ENCODE data around the gene SCAMP2.

DNA sequence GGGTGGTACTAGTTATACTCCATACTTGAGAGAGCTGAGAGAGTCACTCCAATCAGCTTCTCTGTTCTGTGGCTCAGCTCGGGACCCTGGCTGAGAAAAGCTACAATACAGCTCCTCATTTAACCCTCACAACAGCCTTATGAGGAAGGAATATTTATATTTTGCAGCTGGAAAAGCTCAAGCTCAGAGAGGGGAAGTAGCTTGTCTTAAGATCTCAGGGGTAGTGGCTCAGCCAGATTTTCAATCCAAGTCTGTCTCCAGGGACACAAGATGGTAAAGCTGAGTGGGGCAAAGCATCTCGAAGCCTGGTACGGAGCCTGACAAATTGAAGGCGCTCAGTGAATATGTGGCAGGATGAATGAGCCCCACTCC is 14.8 kb downstream of the SCAMP2 start:
- TF ChIP-seq CEBPB (IDR thresholded peaks at IDR 0.05; ENCODE audit: low read depth) = no peak
- no peak for TF ChIP-seq YY1 (IDR thresholded peaks at IDR 0.05; ENCODE audit: extremely low read depth, insufficient replicate concordance, low read depth, low read length)
- TF ChIP-seq EZH2phosphoT487 (IDR thresholded peaks at IDR 0.05; ENCODE audit: borderline replicate concordance) = no peak
- no peak for TF ChIP-seq POLR2A (IDR thresholded peaks at IDR 0.05; ENCODE audit: borderline replicate concordance, extremely low read depth, insufficient read depth, insufficient read length)
- no peak for TF ChIP-seq ZNF274 (IDR thresholded peaks at IDR 0.05; ENCODE audit: low read depth, low read length)
- no peak for TF ChIP-seq CTCF (IDR thresholded peaks at IDR 0.05 in 2 of 3, conservative IDR thresholded peaks at IDR 0.05 in 1 of 3; ENCODE audit: borderline replicate concordance in 1 of 3, insufficient read depth in 1 of 3, low read depth in 2 of 3, low read length in 2 of 3)
- no peak for TF ChIP-seq SIN3A (IDR thresholded peaks at IDR 0.05; ENCODE audit: low read depth)
- no peak for TF ChIP-seq JUND (IDR thresholded peaks at IDR 0.05)

Data from HCT116 (cell line).